Caco-2 (cell line): Measurements from ENCODE around the gene SDR9C7. TPM values are rescaled to one million over a fixed set of nuclear protein-coding genes. Genes with fewer than 3 reads are reported as not detected.

Source experiments
- BruUV-seq: library from RNA; stranded (reverse); fragments of 400-500 nt; replicated peaks from 2 replicates; lab custom pipeline; 2021; lab: Mats Ljungman, UMichigan
- CTCF ChIA-PET: fragments of 300-600 bp; sonication (Branson Sonifier 250); formaldehyde crosslinking; loops from one replicate; lab custom pipeline; 2022; ENCODE audit warnings: antibody characterized with exemption; lab: Charles Lee
- POLR2A ChIA-PET: fragments of 300-600 bp; sonication (Branson Sonifier 250); formaldehyde crosslinking; loops from one replicate; lab custom pipeline; 2022; ENCODE audit warnings: antibody characterized with exemption; lab: Charles Lee
- DNase-seq, 2 experiments: peaks; one replicate each; pipeline versions ENCODE4 v3.0.0 to v3.0.0-alpha.2; 2020 to 2022
- H3K27me3 ChIP-seq: replicated peaks from 2 replicates; pipeline ENCODE4 v1.6.0; 2011; ENCODE audit warnings: low read length; ENCODE audit not compliant: control insufficient read depth, insufficient read depth
- H3K36me3 ChIP-seq: 2 replicates; pipeline ENCODE4 v1.5.1; 2011; ENCODE audit warnings: low read length; ENCODE audit not compliant: control insufficient read depth, insufficient read depth
- H3K4me1 ChIP-seq: fragments of 250-450 bp; sonication (Bioruptor Pico); 2 replicates; pipeline ENCODE4 v1.5.1; 2020; ENCODE audit warnings: mild to moderate bottlenecking
- H3K4me3 ChIP-seq: 2 replicates; pipeline ENCODE4 v1.5.1; 2011; ENCODE audit warnings: low read depth, mild to moderate bottlenecking, control low read depth, low read length
- H3K9me3 ChIP-seq: fragments of 250-450 bp; sonication (Bioruptor Pico); 2 replicates; pipeline ENCODE4 v1.5.1; 2020; ENCODE audit warnings: mild to moderate bottlenecking, moderate library complexity
- H3K27ac Mint-ChIP-seq: one replicate; pipeline ENCODE4 v1.8.0; 2022; ENCODE audit warnings: mixed read lengths; ENCODE audit not compliant: unreplicated experiment
- H3K27me3 Mint-ChIP-seq: one replicate; pipeline ENCODE4 v1.8.0; 2022; ENCODE audit warnings: mixed read lengths; ENCODE audit not compliant: insufficient read depth, unreplicated experiment
- H3K36me3 Mint-ChIP-seq: one replicate; pipeline ENCODE4 v1.8.0; 2022; ENCODE audit warnings: mild to moderate bottlenecking, mixed read lengths; ENCODE audit not compliant: insufficient read depth, unreplicated experiment
- H3K4me1 Mint-ChIP-seq: one replicate; pipeline ENCODE4 v1.8.0; 2022; ENCODE audit warnings: low read depth, mixed read lengths; ENCODE audit not compliant: unreplicated experiment
- H3K4me3 Mint-ChIP-seq: one replicate; pipeline ENCODE4 v1.8.0; 2022; ENCODE audit warnings: mild to moderate bottlenecking, moderate library complexity, mixed read lengths; ENCODE audit not compliant: unreplicated experiment
- H3K9me3 Mint-ChIP-seq: one replicate; pipeline ENCODE4 v1.8.0; 2022; ENCODE audit warnings: mixed read lengths; ENCODE audit not compliant: unreplicated experiment
- intact Hi-C: fragments of 100-400 bp; cut with micrococcal nuclease; formaldehyde crosslinking; loops from one replicate; pipeline ENCODE4 v1.10.0; 2022; ENCODE audit not compliant: unreplicated experiment
- total RNA-seq: library from RNA; stranded (reverse); gene quantifications from 2 replicates; pipeline ENCODE4 v1.2.3, GENCODE V29; 2022
- TF ChIP-seq, protein P1 (sequence below), 2 experiments: fragments of 200-600 bp in 1 of 2; IDR thresholded peaks; 1 replicate in 1 of 2; 2 replicates in 1 of 2; pipeline versions ENCODE4 v1.5.1 to v1.8.0; 2011 to 2022; ENCODE audit warnings: antibody characterized with exemption in 1 of 2, control low read depth in 1 of 2, inconsistent platforms in 1 of 2, low read depth in 1 of 2, low read length in 1 of 2, mild to moderate bottlenecking in 1 of 2, moderate library complexity in 1 of 2; ENCODE audit not compliant: insufficient read depth in 1 of 2, severe bottlenecking in 1 of 2, unreplicated experiment in 1 of 2

The SDR9C7 gene
- total RNA-seq, 1 experiment from 2014 or later, result not detected

DNA sequence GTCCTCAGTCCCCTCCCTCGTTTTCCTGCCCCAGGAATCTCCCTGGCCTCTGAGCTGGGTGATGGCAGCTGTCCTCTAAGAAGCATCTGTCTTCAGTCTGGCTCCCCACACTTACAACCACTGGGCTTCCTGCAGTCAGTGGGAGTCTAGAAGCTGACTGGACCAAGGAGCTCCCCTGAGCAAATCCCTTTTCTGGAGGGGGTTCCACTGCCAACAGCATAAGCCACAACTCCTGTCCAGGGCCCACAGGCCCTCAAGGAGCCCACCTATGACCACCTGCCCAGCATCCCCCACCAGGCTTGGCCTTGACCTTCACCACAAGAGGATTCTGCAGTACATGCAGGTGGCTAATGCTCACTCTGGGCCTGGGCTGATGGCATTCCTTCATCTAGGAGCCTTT, 19.1 kb upstream of the SDR9C7 start:
- intact Hi-C loops, result no loop called here
- no TSS peak for BruUV-seq

DNA sequence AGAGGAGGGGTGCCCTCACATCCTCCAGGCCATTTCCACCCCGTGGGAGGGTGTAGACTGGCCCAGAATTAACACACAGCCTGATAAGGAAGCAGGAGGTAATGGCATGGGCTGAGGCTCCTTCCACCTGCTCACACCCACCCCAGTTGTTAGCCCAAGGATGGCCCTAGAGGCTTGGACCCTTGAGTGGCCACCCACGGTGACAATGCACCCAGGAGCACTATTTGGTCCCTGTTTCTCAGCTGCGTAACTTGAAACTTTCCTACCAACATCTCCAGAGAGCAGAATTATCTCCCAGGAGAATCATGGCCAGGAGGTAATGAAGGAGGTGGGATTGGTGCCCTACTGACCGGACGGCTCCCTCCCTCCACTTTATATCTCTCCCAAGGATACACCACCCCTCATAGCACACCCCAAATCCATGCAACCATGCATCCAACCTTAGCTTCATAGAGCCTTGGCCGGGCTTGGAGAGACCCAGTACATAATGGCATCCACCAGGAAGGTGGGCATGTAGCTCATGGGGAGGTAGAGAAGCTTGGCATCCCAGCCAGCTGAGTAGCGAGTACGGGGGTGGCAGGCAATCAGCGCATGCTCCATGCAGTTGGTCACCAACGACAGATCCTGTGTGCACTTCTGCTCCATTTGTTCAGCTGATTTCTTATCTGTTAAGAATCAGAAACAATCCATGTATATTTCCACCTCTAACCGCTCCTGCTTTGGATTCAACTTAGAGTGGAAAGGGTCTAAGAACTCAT, 17.6 kb upstream of the SDR9C7 start:
- peaks cover under 1% of the 10 kb centered on the region; the same call in 1 of the 2 replicates for H3K4me1 ChIP-seq
- H3K36me3 ChIP-seq, result no peaks in the 10 kb centered on the region
- no peaks in the 10 kb centered on the region for H3K9me3 Mint-ChIP-seq
- CTCF ChIA-PET, result no interaction called here
- no peak overlapping the region for H3K4me3 Mint-ChIP-seq
- H3K27me3 ChIP-seq, result no peaks in the 10 kb centered on the region
- no peak overlapping the region for H3K4me3 ChIP-seq
- H3K27ac Mint-ChIP-seq, result no peak overlapping the region
- BruUV-seq, result no TSS peak
- no peaks in the 10 kb centered on the region for H3K4me1 Mint-ChIP-seq
- POLR2A ChIA-PET, result no interaction called here
- H3K27me3 Mint-ChIP-seq, result no peaks in the 10 kb centered on the region
- intact Hi-C loops, result no loop called here
- H3K9me3 ChIP-seq, result no peaks in the 10 kb centered on the region
- no peaks in the 10 kb centered on the region for H3K36me3 Mint-ChIP-seq
- no peak for DNase-seq
- TF ChIP-seq, protein P1, sequence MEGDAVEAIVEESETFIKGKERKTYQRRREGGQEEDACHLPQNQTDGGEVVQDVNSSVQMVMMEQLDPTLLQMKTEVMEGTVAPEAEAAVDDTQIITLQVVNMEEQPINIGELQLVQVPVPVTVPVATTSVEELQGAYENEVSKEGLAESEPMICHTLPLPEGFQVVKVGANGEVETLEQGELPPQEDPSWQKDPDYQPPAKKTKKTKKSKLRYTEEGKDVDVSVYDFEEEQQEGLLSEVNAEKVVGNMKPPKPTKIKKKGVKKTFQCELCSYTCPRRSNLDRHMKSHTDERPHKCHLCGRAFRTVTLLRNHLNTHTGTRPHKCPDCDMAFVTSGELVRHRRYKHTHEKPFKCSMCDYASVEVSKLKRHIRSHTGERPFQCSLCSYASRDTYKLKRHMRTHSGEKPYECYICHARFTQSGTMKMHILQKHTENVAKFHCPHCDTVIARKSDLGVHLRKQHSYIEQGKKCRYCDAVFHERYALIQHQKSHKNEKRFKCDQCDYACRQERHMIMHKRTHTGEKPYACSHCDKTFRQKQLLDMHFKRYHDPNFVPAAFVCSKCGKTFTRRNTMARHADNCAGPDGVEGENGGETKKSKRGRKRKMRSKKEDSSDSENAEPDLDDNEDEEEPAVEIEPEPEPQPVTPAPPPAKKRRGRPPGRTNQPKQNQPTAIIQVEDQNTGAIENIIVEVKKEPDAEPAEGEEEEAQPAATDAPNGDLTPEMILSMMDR (IDR thresholded peaks at IDR 0.05; ENCODE audit: insufficient read depth in 1 of 2, low read depth in 1 of 2, low read length in 1 of 2, severe bottlenecking in 1 of 2, unreplicated experiment in 1 of 2), result no peak

More for the DNA sequence above, 19.1 kb upstream of the SDR9C7 start:
- POLR2A ChIA-PET, result no interaction called here
- Mint-ChIP-seq H3K27ac (no peak overlapping the region), H3K36me3 (no peaks in the 10 kb centered on the region), H3K4me3 (no peak overlapping the region), H3K4me1 (peaks cover 13% of the 10 kb centered on the region), H3K27me3 (no peaks in the 10 kb centered on the region), H3K9me3 (no peaks in the 10 kb centered on the region)
- TF ChIP-seq, protein P1 (IDR thresholded peaks at IDR 0.05; ENCODE audit: insufficient read depth in 1 of 2, low read depth in 1 of 2, low read length in 1 of 2, severe bottlenecking in 1 of 2, unreplicated experiment in 1 of 2), result no peak
- H3K27me3 ChIP-seq, result no peaks in the 10 kb centered on the region
- no peak for DNase-seq
- H3K4me1 ChIP-seq, result peaks cover 12% of the 10 kb centered on the region; the same call in 1 of the 2 replicates
- CTCF ChIA-PET, result no interaction called here
- H3K4me3 ChIP-seq, result no peak overlapping the region
- H3K9me3 ChIP-seq, result no peaks in the 10 kb centered on the region
- no peaks in the 10 kb centered on the region for H3K36me3 ChIP-seq

- Mint-ChIP-seq H3K27me3 (no peaks in the 10 kb centered on the region), H3K4me1 (no peaks in the 10 kb centered on the region), H3K9me3 (peaks cover 3% of the 10 kb centered on the region), H3K27ac (peak overlapping the region; percentile 45), H3K36me3 (no peaks in the 10 kb centered on the region), H3K4me3 (no peak overlapping the region)
- intact Hi-C loops, result no loop called here
- H3K4me3 ChIP-seq, result no peak overlapping the region
- H3K9me3 ChIP-seq, result no peaks in the 10 kb centered on the region
- no peaks in the 10 kb centered on the region for H3K4me1 ChIP-seq
- H3K36me3 ChIP-seq, result no peaks in the 10 kb centered on the region
- no TSS peak for BruUV-seq
- POLR2A ChIA-PET, result no interaction called here
- TF ChIP-seq, protein P1 (IDR thresholded peaks at IDR 0.05; ENCODE audit: insufficient read depth in 1 of 2, low read depth in 1 of 2, low read length in 1 of 2, severe bottlenecking in 1 of 2, unreplicated experiment in 1 of 2), result no peak
- H3K27me3 ChIP-seq, result no peaks in the 10 kb centered on the region
- DNase-seq, result no peak
- CTCF ChIA-PET, result no interaction called here
Measured at GRCh38 chr12:56948881-56949280, 14.7 kb upstream of the SDR9C7 start.
